Measurements from ENCODE around the gene SLC45A3. TPM values are rescaled to one million over a fixed set of nuclear protein-coding genes. Genes with fewer than 3 reads are reported as not detected.

Gene SLC45A3
- total RNA-seq, 4 donors from 2014 or later = 0.51 to 4.1 (median 1.6) TPM

DNA sequence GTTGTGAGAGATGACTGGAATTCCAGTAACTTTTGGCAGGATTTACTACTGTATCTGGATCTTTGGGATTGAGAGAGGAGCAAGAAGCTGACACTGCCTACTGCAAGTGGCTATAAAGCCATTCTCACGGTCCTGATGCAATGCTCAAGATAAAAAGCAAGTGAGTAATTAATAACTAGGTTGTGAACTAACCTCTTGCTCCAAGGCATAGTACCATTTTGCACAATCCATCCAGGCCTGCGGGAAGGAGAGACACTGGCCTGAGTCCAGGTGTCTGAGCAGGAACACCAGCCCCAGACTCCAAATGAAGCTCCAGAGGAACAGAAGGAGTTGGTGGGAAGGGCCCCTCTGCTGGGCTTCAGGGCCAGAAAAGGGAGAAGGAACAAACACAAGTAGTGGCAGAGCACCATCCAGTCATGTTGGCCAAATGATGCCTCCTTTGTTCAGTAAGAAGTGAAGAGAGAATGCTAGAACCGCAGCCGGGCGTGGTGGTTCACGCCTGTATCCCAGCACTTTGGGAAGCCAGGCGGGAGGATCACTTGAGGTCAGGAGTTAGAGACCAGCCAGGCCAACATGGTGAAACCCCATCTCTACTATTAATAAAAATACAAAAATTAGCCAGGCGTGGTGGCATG is 9.9 kb upstream of the SLC45A3 start:
- intact Hi-C loops (cut with DNase I; ENCODE audit: low total_unique reads) = no loop called here
- Histone ChIP-seq H3K36me3 (no peaks in the 10 kb centered on the region), H3K9me3 (no peaks in the 10 kb centered on the region), H3K27me3 (no peaks in the 10 kb centered on the region), H3K4me3 (no peak overlapping the region), H3K4me1 (no peaks in the 10 kb centered on the region), H3K27ac (no peak overlapping the region)
- TF ChIP-seq CTCF (IDR thresholded peaks at IDR 0.05) (no peak), POLR2A (IDR thresholded peaks at IDR 0.05) (no peak)
- no peak for DNase-seq

- intact Hi-C loops (cut with DNase I; ENCODE audit: low total_unique reads) = no loop called here
- Histone ChIP-seq H3K27me3 (no peaks in the 10 kb centered on the region), H3K4me3 (no peak overlapping the region), H3K36me3 (no peaks in the 10 kb centered on the region), H3K4me1 (no peaks in the 10 kb centered on the region), H3K9me3 (no peaks in the 10 kb centered on the region), H3K27ac (no peak overlapping the region)
- TF ChIP-seq POLR2A (IDR thresholded peaks at IDR 0.05) = no peak
- TF ChIP-seq CTCF (IDR thresholded peaks at IDR 0.05) = no peak
- DNase-seq = no peak
These were observed 9.2 kb upstream of the SLC45A3 start for GRCh38 chr1:205689479-205689878.

GRCh38 chr1:205688171-205689080 is 8.1 kb upstream of the SLC45A3 start:
- no peaks in the 10 kb centered on the region for H3K27me3 ChIP-seq
- no peak overlapping the region for H3K4me3 ChIP-seq
- H3K36me3 ChIP-seq = no peaks in the 10 kb centered on the region
- no peaks in the 10 kb centered on the region for H3K9me3 ChIP-seq
- intact Hi-C loops (cut with DNase I; ENCODE audit: low total_unique reads) = no loop called here
- no peaks in the 10 kb centered on the region for H3K4me1 ChIP-seq
- no peak for DNase-seq
- no peak for TF ChIP-seq POLR2A (IDR thresholded peaks at IDR 0.05)
- TF ChIP-seq CTCF (IDR thresholded peaks at IDR 0.05) = no peak
- H3K27ac ChIP-seq = no peak overlapping the region

- no peak for TF ChIP-seq CTCF (IDR thresholded peaks at IDR 0.05)
- TF ChIP-seq POLR2A (IDR thresholded peaks at IDR 0.05) = no peak
- no peak for DNase-seq
- intact Hi-C loops (cut with DNase I; ENCODE audit: low total_unique reads) = no loop called here
These were observed 6.9 kb upstream of the SLC45A3 start for GRCh38 chr1:205687242-205687641.

DNA sequence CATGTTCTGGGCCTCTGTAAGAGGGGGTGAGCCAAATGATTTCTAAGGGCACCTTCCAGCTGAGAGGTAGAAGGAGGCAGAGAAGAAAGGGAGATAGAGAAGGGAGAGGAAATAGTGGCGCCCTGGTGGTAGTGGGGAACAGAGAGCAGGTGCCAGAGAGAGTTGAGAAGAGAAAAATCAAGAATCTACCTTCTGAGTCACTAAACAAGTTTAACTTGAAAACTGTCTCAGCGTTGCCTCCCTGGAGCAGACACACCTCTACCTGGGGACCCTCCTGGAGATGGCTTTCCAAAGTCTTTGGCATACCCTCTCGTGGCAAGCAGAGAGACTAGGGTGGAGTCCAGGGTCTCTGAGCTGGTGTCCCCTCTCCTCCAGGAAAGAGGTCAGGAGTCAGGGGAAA is 1.1 kb upstream of the SLC45A3 start:
- Histone ChIP-seq H3K4me3 (no peak overlapping the region), H3K36me3 (no peaks in the 10 kb centered on the region), H3K27me3 (no peaks in the 10 kb centered on the region), H3K9me3 (no peaks in the 10 kb centered on the region), H3K4me1 (peaks cover 0 to 7% of the 10 kb centered on the region in 2 donors), H3K27ac (no peak overlapping the region)
- no peak for TF ChIP-seq POLR2A (IDR thresholded peaks at IDR 0.05)
- no peak for TF ChIP-seq CTCF (IDR thresholded peaks at IDR 0.05)
- no peak for DNase-seq
- intact Hi-C loops (cut with DNase I; ENCODE audit: low total_unique reads) = no loop called here

More at GRCh38 chr1:205687242-205687641, 6.9 kb upstream of the SLC45A3 start:
- H3K36me3 ChIP-seq = no peaks in the 10 kb centered on the region
- H3K27ac ChIP-seq = no peak overlapping the region
- H3K4me3 ChIP-seq = no peak overlapping the region
- H3K9me3 ChIP-seq = no peaks in the 10 kb centered on the region
- no peaks in the 10 kb centered on the region for H3K4me1 ChIP-seq
- no peaks in the 10 kb centered on the region for H3K27me3 ChIP-seq
